HepG2 (cell line): ENCODE data around the gene SERINC1. TPM values are rescaled to one million over a fixed set of nuclear protein-coding genes. Genes with fewer than 3 reads are reported as not detected.

Experiments used
- ATAC-seq: fragments of 200-7000 bp; cut with Tn5 transposase; 3 replicates; pipeline ENCODE4 v1.9.1; 2020; ENCODE audit warnings: mild to moderate bottlenecking, moderate library complexity
- BruUV-seq: library from RNA; stranded (reverse); fragments of 400-500 nt; replicated peaks from 2 replicates; lab custom pipeline; 2021; lab: Mats Ljungman, UMichigan
- CTCF ChIA-PET: fragments of 300-600 bp; formaldehyde crosslinking; extraction: SDS; loops from one replicate; lab custom pipeline; 2021; ENCODE audit warnings: low total read pairs, inconsistent platforms, low intra/inter-chr PET ratio; lab: Yijun Ruan, JAX
- POLR2A ChIA-PET: fragments of 350-600 bp; sonication (Branson Sonifier 250); formaldehyde crosslinking; loops from one replicate; lab custom pipeline; 2020; ENCODE audit warnings: antibody characterized with exemption, inconsistent platforms; lab: Yijun Ruan, JAX
- DNase-seq: peaks from one replicate; pipeline ENCODE4 v3.0.0-alpha.2; 2015; ENCODE audit warnings: low spot score
- FAIRE-seq: peaks from 3 replicates; lab custom pipeline; 2011; peaks lifted over from hg19 to GRCh38; lab: Jason Lieb, UNC
- H2AFZ ChIP-seq: one replicate; pipeline ENCODE4 v1.6.1; 2011; ENCODE audit warnings: low read length, inconsistent platforms
- H3K27ac ChIP-seq: fragments of 300-600 bp; 3 replicates; pipeline ENCODE4 v1.8.0; 2011; ENCODE audit warnings: mixed run types, mild to moderate bottlenecking, mixed read lengths, low read length, inconsistent platforms; ENCODE audit not compliant: insufficient read depth; ENCODE audit errors: extremely low read length
- H3K27me3 ChIP-seq, 2 experiments: fragments of 200-600 bp in 1 of 2; 2 replicates in 1 of 2; 3 replicates in 1 of 2; pipeline versions ENCODE4 v1.6.0 to v1.8.0; 2011; ENCODE audit warnings: low read length in 2 of 2, mild to moderate bottlenecking in 2 of 2, moderate library complexity in 2 of 2, inconsistent platforms in 1 of 2; ENCODE audit not compliant: insufficient read depth in 2 of 2, control insufficient read depth in 1 of 2
- H3K36me3 ChIP-seq, 2 experiments: fragments of 200-600 bp in 1 of 2; replicated peaks in 1 of 2; 2 replicates in 1 of 2; 3 replicates in 1 of 2; pipeline versions ENCODE4 v1.5.1 to v1.8.0; 2011; ENCODE audit warnings: low read length in 2 of 2, inconsistent platforms in 1 of 2; ENCODE audit not compliant: insufficient read depth in 2 of 2, control insufficient read depth in 1 of 2
- H3K4me1 ChIP-seq: 2 replicates; pipeline ENCODE4 v1.5.1; 2012; ENCODE audit warnings: low read length, inconsistent platforms; ENCODE audit not compliant: insufficient read depth
- H3K4me2 ChIP-seq: 2 replicates; pipeline ENCODE4 v1.6.0; 2011; ENCODE audit warnings: low read depth, low read length, inconsistent platforms
- H3K4me3 ChIP-seq, 3 experiments: fragments of 200-600 bp in 1 of 3; sonication (generic), shearing (Covaris generic) in 1 of 3; replicated peaks in 1 of 3; 2 replicates each; pipeline ENCODE4 v1.5.1; 2011 to 2016; ENCODE audit warnings: low read length in 3 of 3, inconsistent platforms in 2 of 3, low read depth in 2 of 3, mild to moderate bottlenecking in 2 of 3, control low read depth in 1 of 3, mixed read lengths in 1 of 3; ENCODE audit not compliant: insufficient read depth in 1 of 3
- H3K79me2 ChIP-seq: one replicate; pipeline ENCODE4 v1.6.1; 2011; ENCODE audit warnings: low read length, inconsistent platforms; ENCODE audit not compliant: insufficient read depth
- H3K9ac ChIP-seq: 2 replicates; pipeline ENCODE4 v1.6.0; 2011; ENCODE audit warnings: mild to moderate bottlenecking, low read depth, low read length, inconsistent platforms; ENCODE audit not compliant: insufficient read depth
- H3K9me3 ChIP-seq: 2 replicates; pipeline ENCODE4 v1.5.1; 2012; ENCODE audit warnings: mild to moderate bottlenecking, low read length
- H4K20me1 ChIP-seq: 2 replicates; pipeline ENCODE4 v1.6.0; 2011; ENCODE audit warnings: inconsistent platforms, mild to moderate bottlenecking, low read length, moderate library complexity; ENCODE audit not compliant: insufficient read depth
- CAMTA2 ChIP-seq: sonication (generic); formaldehyde crosslinking; IDR thresholded peaks from 2 replicates; pipeline ENCODE4 v1.4.0; 2020; ENCODE audit warnings: mild to moderate bottlenecking, missing genetic modification reagents, borderline replicate concordance
- GTF3A ChIP-seq: sonication (generic); formaldehyde crosslinking; conservative IDR thresholded peaks from 2 replicates; pipeline ENCODE4 v1.4.0; 2020; ENCODE audit warnings: mild to moderate bottlenecking, missing genetic modification reagents
- MED13 ChIP-seq: sonication (generic); formaldehyde crosslinking; IDR thresholded peaks from 2 replicates; pipeline ENCODE4 v1.5.0; 2020; ENCODE audit warnings: missing genetic modification reagents
- NFE2L1 ChIP-seq: sonication (generic); formaldehyde crosslinking; IDR thresholded peaks from 2 replicates; pipeline ENCODE4 v1.4.0; 2020; ENCODE audit warnings: missing genetic modification reagents, mild to moderate bottlenecking, borderline replicate concordance
- NFIC ChIP-seq: IDR thresholded peaks from 2 replicates; pipeline ENCODE4 v1.6.1; 2012; ENCODE audit warnings: mild to moderate bottlenecking, low read length, inconsistent platforms
- NRL ChIP-seq: sonication (generic); formaldehyde crosslinking; IDR thresholded peaks from 2 replicates; pipeline ENCODE4 v1.5.0; 2020; ENCODE audit warnings: missing genetic modification reagents, mild to moderate bottlenecking, moderate library complexity, borderline replicate concordance
- PTBP1 ChIP-seq: fragments of 200-400 bp; formaldehyde crosslinking; IDR thresholded peaks from 2 replicates; pipeline ENCODE4 v1.6.1; 2018; ENCODE audit warnings: low read length, low read depth; ENCODE audit not compliant: poor library complexity, severe bottlenecking
- ZIK1 ChIP-seq: sonication (generic); formaldehyde crosslinking; IDR thresholded peaks from 2 replicates; pipeline ENCODE4 v1.5.0; 2020; ENCODE audit warnings: mild to moderate bottlenecking, low read depth, missing genetic modification reagents, borderline replicate concordance
- ZNF207 ChIP-seq: fragments of 450-650 bp; IDR thresholded peaks from 2 replicates; pipeline ENCODE4 v1.6.1; 2016; ENCODE audit warnings: antibody characterized with exemption, borderline replicate concordance
- WGBS: methylation state at CpG from one replicate; pipeline ENCODE4 v1.1.6; 2017; ENCODE audit warnings: low lambda C conversion rate; 5-methylcytosine and 5-hydroxymethylcytosine counted together
- in situ Hi-C: cut with HindIII; loops from 2 replicates; pipeline ENCODE4 v1.10.0; 2017; ENCODE audit warnings: low pct_unique_long_range_greater_than_20kb; ENCODE audit not compliant: extremely low pct_ligation_motif_present
- intact Hi-C: fragments of 100-400 bp; cut with micrococcal nuclease; formaldehyde crosslinking; loops from one replicate; pipeline ENCODE4 v1.10.0; 2022; ENCODE audit not compliant: unreplicated experiment
- polyA plus RNA-seq, 8 experiments: library from polyadenylated mRNA; depleted of rRNA in 3 of 8; stranded (reverse) in 7 of 8; unstranded in 1 of 8; fragments of >200 nt; fragmentation: Illumina TruSeq in 4 of 8; extraction: Trizol in 4 of 8; gene quantifications; 2 replicates each; pipeline versions ENCODE4 v1.2.1 to v1.2.3, GENCODE V29; 2011 to 2016; ENCODE audit warnings: low read depth in 4 of 8, missing spikeins in 1 of 8, mixed read lengths in 1 of 8; ENCODE audit not compliant: insufficient read depth in 1 of 8
- total RNA-seq, 5 experiments: library from RNA; depleted of rRNA; stranded (reverse); fragments of >200 nt; fragmentation: Illumina TruSeq; extraction: Trizol; gene quantifications; 2 replicates each; pipeline ENCODE4 v1.2.3, GENCODE V29; 2016; ENCODE audit warnings: low read depth in 1 of 5
- TF ChIP-seq, protein P1 (sequence below): sonication (generic); formaldehyde crosslinking; conservative IDR thresholded peaks from 2 replicates; pipeline ENCODE4 v1.8.0; 2022; ENCODE audit warnings: missing genetic modification reagents
- TF ChIP-seq, protein P2 (sequence below): sonication (generic); formaldehyde crosslinking; IDR thresholded peaks from 2 replicates; pipeline ENCODE4 v1.8.0; 2022; ENCODE audit warnings: missing genetic modification reagents, low read depth, mild to moderate bottlenecking, borderline replicate concordance
- TF ChIP-seq, protein P3 (sequence below): IDR thresholded peaks from 2 replicates; pipeline ENCODE4 v1.6.1; 2016; ENCODE audit warnings: low read depth

SERINC1 gene
- total and polyA plus RNA-seq, 2 of the 13 experiments (the other 11 are each of a cell fraction or from before 2014, with no cell fraction given) = 93.5 to 112 TPM

- no peak overlapping the region for H3K27ac ChIP-seq
- intact Hi-C loops = no loop called here
- 97% methylated on average over 1 of the region's 1 CpG for WGBS
- FAIRE-seq = no peak
- H3K9me3 ChIP-seq = no peaks in the 10 kb centered on the region
- ChIA-PET CTCF (no interaction called here), POLR2A (interaction anchor here (1.2 kb wide), 1 partner anchor 13 kb away, joined by 3 read pairs; the partner anchor contains the start of gene SERINC1)
- BruUV-seq = no TSS peak
- in situ Hi-C loops = no loop called here
- H3K4me2 ChIP-seq = no peak overlapping the region
- H3K4me1 ChIP-seq = peaks cover 31% of the 10 kb centered on the region
- no peak overlapping the region for H2AFZ ChIP-seq
- H3K4me3 ChIP-seq = no peak overlapping the region
- H3K36me3 ChIP-seq = peaks cover 10 to 45% of the 10 kb centered on the region in 2 experiments
- H3K9ac ChIP-seq = no peak overlapping the region
- no peaks in the 10 kb centered on the region for H3K27me3 ChIP-seq
- peaks cover 49% of the 10 kb centered on the region for H4K20me1 ChIP-seq
- DNase-seq = no peak
- no peak for ATAC-seq
- peaks cover 49% of the 10 kb centered on the region for H3K79me2 ChIP-seq
- no peak for TF ChIP-seq NRL (CRISPR knock-in tag)
- TF ChIP-seq, protein P1, sequence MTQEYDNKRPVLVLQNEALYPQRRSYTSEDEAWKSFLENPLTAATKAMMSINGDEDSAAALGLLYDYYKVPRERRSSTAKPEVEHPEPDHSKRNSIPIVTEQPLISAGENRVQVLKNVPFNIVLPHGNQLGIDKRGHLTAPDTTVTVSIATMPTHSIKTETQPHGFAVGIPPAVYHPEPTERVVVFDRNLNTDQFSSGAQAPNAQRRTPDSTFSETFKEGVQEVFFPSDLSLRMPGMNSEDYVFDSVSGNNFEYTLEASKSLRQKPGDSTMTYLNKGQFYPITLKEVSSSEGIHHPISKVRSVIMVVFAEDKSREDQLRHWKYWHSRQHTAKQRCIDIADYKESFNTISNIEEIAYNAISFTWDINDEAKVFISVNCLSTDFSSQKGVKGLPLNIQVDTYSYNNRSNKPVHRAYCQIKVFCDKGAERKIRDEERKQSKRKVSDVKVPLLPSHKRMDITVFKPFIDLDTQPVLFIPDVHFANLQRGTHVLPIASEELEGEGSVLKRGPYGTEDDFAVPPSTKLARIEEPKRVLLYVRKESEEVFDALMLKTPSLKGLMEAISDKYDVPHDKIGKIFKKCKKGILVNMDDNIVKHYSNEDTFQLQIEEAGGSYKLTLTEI (CRISPR knock-in tag) = no peak
- no peak for TF ChIP-seq ZIK1
- TF ChIP-seq GTF3A (CRISPR knock-in tag) = no peak
- TF ChIP-seq NFE2L1 (CRISPR knock-in tag) = no peak
- TF ChIP-seq, protein P2, sequence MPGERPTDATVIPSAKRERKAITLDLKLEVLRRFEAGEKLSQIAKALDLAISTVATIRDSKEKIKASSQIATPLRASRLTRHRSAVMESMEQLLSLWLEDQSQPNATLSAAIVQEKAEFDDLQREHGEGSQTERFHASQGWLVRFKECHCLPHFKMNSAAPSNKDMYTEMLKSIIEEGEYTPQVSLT (CRISPR knock-in tag) = no peak
- no peak for TF ChIP-seq MED13 (CRISPR knock-in tag)
- no peak for TF ChIP-seq PTBP1
- TF ChIP-seq NFIC = no peak
- TF ChIP-seq CAMTA2 (CRISPR knock-in tag) = no peak
- TF ChIP-seq ZNF207 = no peak
- TF ChIP-seq, protein P3, sequence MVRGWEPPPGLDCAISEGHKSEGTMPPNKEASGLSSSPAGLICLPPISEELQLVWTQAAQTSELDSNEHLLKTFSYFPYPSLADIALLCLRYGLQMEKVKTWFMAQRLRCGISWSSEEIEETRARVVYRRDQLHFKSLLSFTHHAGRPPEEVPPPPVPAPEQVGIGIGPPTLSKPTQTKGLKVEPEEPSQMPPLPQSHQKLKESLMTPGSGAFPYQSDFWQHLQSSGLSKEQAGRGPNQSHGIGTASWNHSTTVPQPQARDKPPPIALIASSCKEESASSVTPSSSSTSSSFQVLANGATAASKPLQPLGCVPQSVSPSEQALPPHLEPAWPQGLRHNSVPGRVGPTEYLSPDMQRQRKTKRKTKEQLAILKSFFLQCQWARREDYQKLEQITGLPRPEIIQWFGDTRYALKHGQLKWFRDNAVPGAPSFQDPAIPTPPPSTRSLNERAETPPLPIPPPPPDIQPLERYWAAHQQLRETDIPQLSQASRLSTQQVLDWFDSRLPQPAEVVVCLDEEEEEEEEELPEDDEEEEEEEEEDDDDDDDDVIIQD (CRISPR knock-in tag) = no peak
Observed at GRCh38 chr6:122458087-122458486, 13.5 kb downstream of the SERINC1 start.
